Measurements from ENCODE around the gene LAMA2. TPM values are rescaled to one million over a fixed set of nuclear protein-coding genes. Genes with fewer than 3 reads are reported as not detected.
A peak's percentile ranks its signal among the peaks of the same experiment; 100 is the strongest.

LAMA2 gene
- total RNA-seq, 1 experiment from 2014 or later = 3.3 TPM

DNA sequence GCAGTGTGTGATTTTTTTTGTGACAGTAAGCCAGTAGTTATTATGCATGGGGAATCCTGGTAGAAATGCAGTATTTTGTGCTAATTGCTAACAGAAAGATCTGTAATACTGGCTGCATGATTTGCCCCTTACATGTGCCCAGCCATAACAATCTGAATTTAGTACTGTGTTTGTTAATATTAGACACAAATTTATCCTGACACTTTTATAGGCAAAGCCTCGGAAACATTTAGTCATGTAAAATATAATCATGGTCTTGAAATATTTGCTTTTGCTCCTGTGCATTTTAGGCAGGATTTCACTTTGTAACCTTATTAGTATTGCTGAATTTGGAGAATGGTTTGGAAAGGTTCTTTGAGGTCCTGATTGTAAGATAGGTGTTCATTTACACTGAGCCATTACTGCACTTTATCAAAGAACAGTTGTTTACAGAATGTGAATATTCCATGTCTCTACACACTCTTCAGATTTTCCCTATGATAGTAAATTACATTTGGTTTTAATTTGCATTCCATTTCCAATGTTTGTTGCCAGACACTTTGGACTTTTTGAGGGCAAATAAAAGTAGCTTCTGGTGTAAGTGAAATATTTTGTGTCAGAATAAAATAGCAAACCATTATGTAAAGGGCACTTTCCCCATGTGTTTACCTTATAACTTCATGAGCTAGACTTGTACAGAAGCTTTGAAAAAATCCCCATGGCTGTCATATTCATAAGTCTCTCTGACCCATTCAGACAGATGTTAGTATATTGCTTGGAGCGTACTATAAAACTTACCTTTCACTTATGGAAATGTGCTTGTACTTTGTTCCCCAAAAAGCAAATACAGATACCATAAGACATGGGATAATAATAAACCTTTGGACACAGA is 477.1 kb downstream of the LAMA2 start:
- Histone ChIP-seq H3K36me3 (no peaks in the 10 kb centered on the region), H3K27me3 (replicated peaks) (no peaks in the 10 kb centered on the region), H3K4me1 (replicated peaks) (no peaks in the 10 kb centered on the region), H3K4me3 (no peak overlapping the region), H3K27ac (no peak overlapping the region), H3K9me3 (replicated peaks) (no peaks in the 10 kb centered on the region)
- no peak for DNase-seq (ENCODE audit: low read depth in 1 of 2, low spot score in 2 of 2)

DNA sequence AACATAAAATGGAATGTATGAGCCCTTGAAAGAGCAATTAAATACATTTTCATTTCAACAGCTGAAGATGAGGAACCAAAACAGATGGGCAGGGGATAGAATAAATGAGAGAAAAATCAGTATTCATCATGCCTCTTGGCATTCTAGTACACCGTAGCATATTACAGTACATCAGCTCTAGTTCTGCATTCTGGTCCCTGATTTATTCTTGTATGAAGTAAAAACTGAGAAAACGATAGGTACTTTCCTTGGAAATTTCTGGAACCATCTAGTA is 477.7 kb downstream of the LAMA2 start:
- DNase-seq (ENCODE audit: low read depth in 1 of 2, low spot score in 2 of 2) = no peak
- Histone ChIP-seq H3K27me3 (replicated peaks) (no peaks in the 10 kb centered on the region), H3K9me3 (replicated peaks) (no peaks in the 10 kb centered on the region)

DNA sequence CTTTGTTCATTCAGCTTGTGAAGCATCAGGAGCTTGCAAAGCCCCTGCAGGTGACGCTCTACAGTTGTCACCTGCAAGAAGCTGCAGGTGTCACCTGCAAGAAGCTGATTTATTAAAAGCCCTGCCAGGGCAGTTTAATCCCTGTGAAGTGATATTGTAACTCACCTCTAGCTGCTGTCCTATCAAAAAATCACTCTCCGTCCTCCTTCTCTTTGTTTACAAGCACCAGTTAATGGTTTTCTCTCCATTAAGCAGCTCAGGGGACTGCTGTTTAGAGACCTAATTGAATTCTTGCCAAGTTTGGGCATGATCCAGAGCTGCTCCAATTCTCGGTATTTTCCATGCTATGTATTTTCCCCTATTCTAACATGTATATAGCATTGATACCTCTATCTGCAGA is 481.1 kb downstream of the LAMA2 start:
- no peaks in the 10 kb centered on the region for H3K9me3 ChIP-seq (replicated peaks)
- no peak overlapping the region for H3K4me3 ChIP-seq
- DNase-seq (ENCODE audit: low read depth in 1 of 2, low spot score in 2 of 2) = no peak
- no peaks in the 10 kb centered on the region for H3K36me3 ChIP-seq
- H3K27ac ChIP-seq = no peak overlapping the region
- H3K4me1 ChIP-seq (replicated peaks) = no peaks in the 10 kb centered on the region
- H3K27me3 ChIP-seq (replicated peaks) = no peaks in the 10 kb centered on the region

More for the DNA sequence above, 477.7 kb downstream of the LAMA2 start:
- Histone ChIP-seq H3K4me1 (replicated peaks) (no peaks in the 10 kb centered on the region), H3K4me3 (no peak overlapping the region), H3K36me3 (no peaks in the 10 kb centered on the region), H3K27ac (no peak overlapping the region)

- no peak overlapping the region for H3K4me3 ChIP-seq
- peaks cover under 1% of the 10 kb centered on the region; the same call in 1 of the 2 replicates for H3K4me1 ChIP-seq (replicated peaks)
- H3K36me3 ChIP-seq = no peaks in the 10 kb centered on the region
- DNase-seq (ENCODE audit: low read depth in 1 of 2, low spot score in 2 of 2) = no peak
- H3K9me3 ChIP-seq (replicated peaks) = no peaks in the 10 kb centered on the region
- no peaks in the 10 kb centered on the region for H3K27me3 ChIP-seq (replicated peaks)
- no peak overlapping the region for H3K27ac ChIP-seq
These were observed 481.8 kb downstream of the LAMA2 start for GRCh38 chr6:129364767-129365166.

- no peak for DNase-seq (ENCODE audit: low read depth in 1 of 2, low spot score in 2 of 2)
- no peaks in the 10 kb centered on the region for H3K36me3 ChIP-seq
- H3K27ac ChIP-seq = no peak overlapping the region
- no peak overlapping the region for H3K4me3 ChIP-seq
- H3K9me3 ChIP-seq (replicated peaks) = no peaks in the 10 kb centered on the region
- H3K27me3 ChIP-seq (replicated peaks) = no peaks in the 10 kb centered on the region
- H3K4me1 ChIP-seq (replicated peaks) = peaks cover 5% of the 10 kb centered on the region; the same call in 1 of the 2 replicates
These were observed 485.1 kb downstream of the LAMA2 start for GRCh38 chr6:129368076-129368475.

DNA sequence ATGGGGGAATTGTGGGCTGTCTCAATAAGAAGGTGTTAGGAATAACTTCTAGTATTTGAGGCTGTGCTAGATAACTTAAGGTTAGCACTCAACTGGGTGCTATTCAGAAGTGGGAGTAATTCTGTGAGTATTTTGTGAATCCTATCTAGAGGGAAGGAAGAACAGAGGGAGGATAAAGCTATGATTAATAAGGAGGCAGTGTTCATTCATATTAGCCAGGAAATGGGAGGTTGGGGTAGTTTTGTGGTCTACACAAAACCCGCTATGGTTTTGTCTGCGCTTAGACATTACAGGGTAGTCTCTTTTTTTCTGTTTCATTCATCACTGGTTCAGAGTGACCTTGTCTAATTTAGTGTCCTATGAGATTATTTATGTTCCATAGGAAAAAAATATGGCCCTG is 486.0 kb downstream of the LAMA2 start:
- H3K4me1 ChIP-seq (replicated peaks) = peaks cover 5% of the 10 kb centered on the region; the same call in 1 of the 2 replicates
- H3K9me3 ChIP-seq (replicated peaks) = no peaks in the 10 kb centered on the region
- DNase-seq (ENCODE audit: low read depth in 1 of 2, low spot score in 2 of 2) = no peak
- H3K27ac ChIP-seq = no peak overlapping the region
- H3K27me3 ChIP-seq (replicated peaks) = no peaks in the 10 kb centered on the region
- H3K4me3 ChIP-seq = no peak overlapping the region
- H3K36me3 ChIP-seq = no peaks in the 10 kb centered on the region

DNA sequence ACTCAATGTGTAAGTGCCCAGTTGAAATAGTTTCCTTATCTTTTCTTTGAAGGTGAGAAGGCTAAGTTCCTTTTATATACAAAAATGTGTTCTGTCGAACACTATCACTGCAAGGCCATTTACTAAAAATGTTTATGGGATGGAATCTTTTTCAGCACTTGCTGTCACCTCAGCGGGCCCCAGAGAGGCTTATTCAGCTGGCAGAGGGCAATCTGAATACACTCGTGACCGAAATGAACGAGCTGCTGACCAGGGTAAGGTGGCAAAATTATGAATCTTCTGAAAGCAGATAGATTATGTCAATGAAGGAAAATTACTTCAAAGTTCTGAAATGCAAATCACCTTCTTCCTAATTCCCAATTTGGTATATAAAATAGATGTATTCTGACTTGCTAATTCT is 486.8 kb downstream of the LAMA2 start:
- Histone ChIP-seq H3K4me1 (replicated peaks) (peaks cover 5% of the 10 kb centered on the region; the same call in 1 of the 2 replicates), H3K4me3 (no peak overlapping the region), H3K36me3 (no peaks in the 10 kb centered on the region), H3K27ac (no peak overlapping the region), H3K27me3 (replicated peaks) (no peaks in the 10 kb centered on the region), H3K9me3 (replicated peaks) (no peaks in the 10 kb centered on the region)
- no peak for DNase-seq (ENCODE audit: low read depth in 1 of 2, low spot score in 2 of 2)

DNA sequence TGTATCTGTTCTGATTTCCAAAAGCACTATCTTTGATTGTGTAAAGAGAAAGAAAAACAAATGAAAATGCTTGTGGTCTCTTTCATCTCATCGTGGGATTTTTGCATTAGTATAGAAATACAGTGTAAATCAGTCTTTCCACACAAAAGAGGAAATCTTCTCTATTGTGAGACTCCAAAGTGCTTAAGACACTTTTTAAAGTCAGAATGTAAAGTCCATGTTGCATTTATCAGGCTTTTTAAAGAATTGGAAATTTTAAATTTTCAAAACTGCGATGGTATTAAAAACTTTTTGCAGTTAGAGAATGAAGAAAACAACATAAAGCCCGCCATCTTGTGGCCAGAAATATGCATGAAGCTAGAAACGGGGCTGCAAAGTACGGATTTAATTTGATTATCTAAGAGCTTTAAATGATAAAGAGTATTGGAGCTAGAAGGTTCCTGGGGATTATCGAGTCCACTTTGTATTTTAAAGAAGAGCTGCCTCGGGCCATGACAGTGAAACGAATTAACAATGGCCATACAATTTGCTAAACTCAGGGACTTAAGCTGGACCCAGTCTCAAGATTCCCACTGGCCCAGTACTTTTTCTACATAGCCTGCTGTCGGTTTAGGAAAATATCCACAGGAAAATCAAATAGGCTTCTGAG is 487.5 kb downstream of the LAMA2 start:
- H3K4me3 ChIP-seq = no peak overlapping the region
- H3K4me1 ChIP-seq (replicated peaks) = peaks cover 5% of the 10 kb centered on the region; the same call in 1 of the 2 replicates
- peak in 1 of 2 experiments; percentile 73 for DNase-seq (ENCODE audit: low read depth in 1 of 2, low spot score in 2 of 2)
- no peaks in the 10 kb centered on the region for H3K27me3 ChIP-seq (replicated peaks)
- H3K36me3 ChIP-seq = no peaks in the 10 kb centered on the region
- H3K27ac ChIP-seq = no peak overlapping the region
- no peaks in the 10 kb centered on the region for H3K9me3 ChIP-seq (replicated peaks)

- Histone ChIP-seq H3K27ac (no peak overlapping the region), H3K9me3 (replicated peaks) (no peaks in the 10 kb centered on the region)
- no peak for DNase-seq (ENCODE audit: low read depth in 1 of 2, low spot score in 2 of 2)
These were observed 498.9 kb downstream of the LAMA2 start for GRCh38 chr6:129381885-129382284.

DNA sequence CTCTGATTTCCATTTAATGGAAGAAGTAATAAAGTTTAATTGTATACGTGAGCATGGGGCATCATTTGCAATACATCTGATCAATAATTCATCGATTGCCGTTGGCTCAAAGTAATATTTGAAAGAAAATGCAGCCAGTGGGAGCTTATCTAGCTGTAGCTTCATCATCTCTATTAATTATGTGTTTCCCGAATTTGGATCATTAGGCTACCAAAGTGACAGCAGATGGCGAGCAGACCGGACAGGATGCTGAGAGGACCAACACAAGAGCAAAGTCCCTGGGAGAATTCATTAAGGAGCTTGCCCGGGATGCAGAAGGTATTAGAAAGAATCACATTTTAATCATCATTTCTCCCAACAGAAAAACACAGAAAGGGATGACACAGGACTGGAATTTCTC is 500.0 kb downstream of the LAMA2 start:
- no peak overlapping the region for H3K27ac ChIP-seq
- no peak for DNase-seq (ENCODE audit: low read depth in 1 of 2, low spot score in 2 of 2)
- H3K27me3 ChIP-seq (replicated peaks) = no peaks in the 10 kb centered on the region
- no peak overlapping the region for H3K4me3 ChIP-seq
- H3K4me1 ChIP-seq (replicated peaks) = no peaks in the 10 kb centered on the region
- no peaks in the 10 kb centered on the region for H3K9me3 ChIP-seq (replicated peaks)
- no peaks in the 10 kb centered on the region for H3K36me3 ChIP-seq

More at GRCh38 chr6:129381885-129382284, 498.9 kb downstream of the LAMA2 start:
- Histone ChIP-seq H3K4me3 (no peak overlapping the region), H3K27me3 (replicated peaks) (no peaks in the 10 kb centered on the region), H3K4me1 (replicated peaks) (no peaks in the 10 kb centered on the region), H3K36me3 (no peaks in the 10 kb centered on the region)

GRCh38 chr6:129385117-129385516 is 502.2 kb downstream of the LAMA2 start:
- Histone ChIP-seq H3K9me3 (replicated peaks) (no peaks in the 10 kb centered on the region), H3K27ac (no peak overlapping the region), H3K4me3 (no peak overlapping the region), H3K36me3 (no peaks in the 10 kb centered on the region), H3K27me3 (replicated peaks) (no peaks in the 10 kb centered on the region), H3K4me1 (replicated peaks) (no peaks in the 10 kb centered on the region)
- DNase-seq (ENCODE audit: low read depth in 1 of 2, low spot score in 2 of 2) = no peak

GRCh38 chr6:129390900-129391299 is 508.0 kb downstream of the LAMA2 start:
- Histone ChIP-seq H3K9me3 (replicated peaks) (no peaks in the 10 kb centered on the region), H3K27ac (no peak overlapping the region), H3K4me1 (replicated peaks) (no peaks in the 10 kb centered on the region), H3K27me3 (replicated peaks) (0 out of 2 replicates have a peak, but pooled peaks cover 3% of the 10 kb centered on the region), H3K36me3 (no peaks in the 10 kb centered on the region), H3K4me3 (no peak overlapping the region)
- no peak for DNase-seq (ENCODE audit: low read depth in 1 of 2, low spot score in 2 of 2)

- H3K27ac ChIP-seq = no peak overlapping the region
- DNase-seq (ENCODE audit: low read depth in 1 of 2, low spot score in 2 of 2) = no peak
- no peaks in the 10 kb centered on the region for H3K4me1 ChIP-seq (replicated peaks)
- H3K9me3 ChIP-seq (replicated peaks) = no peaks in the 10 kb centered on the region
- no peaks in the 10 kb centered on the region for H3K36me3 ChIP-seq
- H3K4me3 ChIP-seq = no peak overlapping the region
- H3K27me3 ChIP-seq (replicated peaks) = 0 out of 2 replicates have a peak, but pooled peaks cover 3% of the 10 kb centered on the region
These were observed 510.7 kb downstream of the LAMA2 start for GRCh38 chr6:129393654-129394053.

- no peak overlapping the region for H3K4me3 ChIP-seq
- no peak overlapping the region for H3K27ac ChIP-seq
- no peaks in the 10 kb centered on the region for H3K36me3 ChIP-seq
- H3K4me1 ChIP-seq (replicated peaks) = no peaks in the 10 kb centered on the region
- no peak for DNase-seq (ENCODE audit: low read depth in 1 of 2, low spot score in 2 of 2)
- H3K9me3 ChIP-seq (replicated peaks) = no peaks in the 10 kb centered on the region
- no peaks in the 10 kb centered on the region for H3K27me3 ChIP-seq (replicated peaks)
These were observed 515.8 kb downstream of the LAMA2 start for GRCh38 chr6:129398764-129399163.
